ENCODE results near the gene MBNL2. TPM values are rescaled to one million over a fixed set of nuclear protein-coding genes. Genes with fewer than 3 reads are reported as not detected.
A peak's percentile ranks its signal among the peaks of the same experiment; 100 is the strongest.

MBNL2 gene
- total RNA-seq, 1 experiment from 2014 or later: 74.3 TPM

DNA sequence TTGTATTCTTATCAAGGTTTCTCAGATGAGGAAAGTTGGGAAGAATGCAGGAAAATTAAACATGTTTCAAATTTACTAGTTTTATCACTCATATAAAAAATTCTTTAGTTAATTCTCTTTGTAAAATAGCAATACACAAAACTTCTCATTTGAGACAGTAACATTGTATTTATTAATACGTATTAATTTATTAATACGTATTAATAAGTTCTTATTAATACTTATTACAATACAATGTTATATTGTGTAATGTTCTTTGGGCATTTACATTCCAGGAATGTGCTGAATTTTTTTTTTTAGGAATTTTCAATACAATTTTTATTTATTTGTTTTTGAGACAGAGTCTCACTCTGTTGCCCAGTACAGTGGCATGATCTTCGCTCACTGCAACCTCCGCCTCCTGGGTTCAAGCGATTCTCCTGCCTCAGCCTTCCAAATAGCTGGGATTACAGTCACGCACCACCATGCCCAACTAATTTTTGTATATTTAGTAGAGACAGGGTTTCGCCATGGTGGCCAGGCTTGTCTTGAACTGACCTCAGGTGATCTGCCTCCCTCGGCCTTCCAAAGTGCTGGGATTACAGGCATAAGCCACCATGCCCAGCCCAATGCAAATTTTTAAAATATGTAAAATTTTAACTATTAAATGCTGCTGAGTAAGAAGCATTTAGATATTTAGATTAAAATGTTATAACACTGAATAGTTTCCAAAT is 31.6 kb downstream of the MBNL2 start:
- Mint-ChIP-seq H3K4me1 (ENCODE audit: insufficient read depth, unreplicated experiment) (peaks cover 61% of the 10 kb centered on the region), H3K27me3 (ENCODE audit: insufficient read depth, unreplicated experiment) (no peaks in the 10 kb centered on the region), H3K9me3 (ENCODE audit: unreplicated experiment) (no peaks in the 10 kb centered on the region), H3K36me3 (ENCODE audit: insufficient read depth, unreplicated experiment) (no peaks in the 10 kb centered on the region), H3K4me3 (ENCODE audit: unreplicated experiment) (no peak overlapping the region), H3K27ac (ENCODE audit: low read depth, unreplicated experiment) (no peak overlapping the region)
- TF ChIP-seq, protein P1, sequence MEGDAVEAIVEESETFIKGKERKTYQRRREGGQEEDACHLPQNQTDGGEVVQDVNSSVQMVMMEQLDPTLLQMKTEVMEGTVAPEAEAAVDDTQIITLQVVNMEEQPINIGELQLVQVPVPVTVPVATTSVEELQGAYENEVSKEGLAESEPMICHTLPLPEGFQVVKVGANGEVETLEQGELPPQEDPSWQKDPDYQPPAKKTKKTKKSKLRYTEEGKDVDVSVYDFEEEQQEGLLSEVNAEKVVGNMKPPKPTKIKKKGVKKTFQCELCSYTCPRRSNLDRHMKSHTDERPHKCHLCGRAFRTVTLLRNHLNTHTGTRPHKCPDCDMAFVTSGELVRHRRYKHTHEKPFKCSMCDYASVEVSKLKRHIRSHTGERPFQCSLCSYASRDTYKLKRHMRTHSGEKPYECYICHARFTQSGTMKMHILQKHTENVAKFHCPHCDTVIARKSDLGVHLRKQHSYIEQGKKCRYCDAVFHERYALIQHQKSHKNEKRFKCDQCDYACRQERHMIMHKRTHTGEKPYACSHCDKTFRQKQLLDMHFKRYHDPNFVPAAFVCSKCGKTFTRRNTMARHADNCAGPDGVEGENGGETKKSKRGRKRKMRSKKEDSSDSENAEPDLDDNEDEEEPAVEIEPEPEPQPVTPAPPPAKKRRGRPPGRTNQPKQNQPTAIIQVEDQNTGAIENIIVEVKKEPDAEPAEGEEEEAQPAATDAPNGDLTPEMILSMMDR (IDR thresholded peaks at IDR 0.05; ENCODE audit: unreplicated experiment): no peak
- DNase-seq (ENCODE audit: unreplicated experiment): no peak
- intact Hi-C loops (cut with micrococcal nuclease): no loop called here
- ChIA-PET POLR2A (interaction anchor here (2.7 to 8.5 kb wide), 5 partner anchors 13 to 144 kb away, joined by 9 to 423 read pairs (median 33); partner anchors contain the start of gene MBNL2), CTCF (interaction anchor here (1.5 to 6.8 kb wide), 3 partner anchors 23 to 30 kb away, joined by 9 to 77 read pairs (median 17); partner anchors contain the start of gene MBNL2)
- no TSS peak for BruUV-seq (replicated peaks)

GRCh38 chr13:97254816-97255215 is 32.7 kb downstream of the MBNL2 start:
- intact Hi-C loops (cut with micrococcal nuclease): no loop called here
- H3K9me3 Mint-ChIP-seq (ENCODE audit: unreplicated experiment): no peaks in the 10 kb centered on the region
- peak overlapping the region; percentile 54 for H3K4me3 Mint-ChIP-seq (ENCODE audit: unreplicated experiment)
- no peaks in the 10 kb centered on the region for H3K36me3 Mint-ChIP-seq (ENCODE audit: insufficient read depth, unreplicated experiment)
- H3K4me1 Mint-ChIP-seq (ENCODE audit: insufficient read depth, unreplicated experiment): peaks cover 67% of the 10 kb centered on the region
- no TSS peak for BruUV-seq (replicated peaks)
- ChIA-PET CTCF (interaction anchor here (0.9 to 6.8 kb wide), 12 partner anchors 10 to 145 kb away, joined by 3 to 77 read pairs (median 6); partner anchors contain the start of gene MBNL2), POLR2A (interaction anchor here (0.6 to 8.5 kb wide), 17 partner anchors 8 to 1874 kb away, joined by 3 to 423 read pairs (median 7); partner anchors contain the start of genes MBNL2 and RAP2A)
- H3K27me3 Mint-ChIP-seq (ENCODE audit: insufficient read depth, unreplicated experiment): no peaks in the 10 kb centered on the region
- peak overlapping the region; percentile 96 for H3K27ac Mint-ChIP-seq (ENCODE audit: low read depth, unreplicated experiment)
- DNase-seq (ENCODE audit: unreplicated experiment): peak; percentile 89
- TF ChIP-seq, protein P1 (IDR thresholded peaks at IDR 0.05; ENCODE audit: unreplicated experiment): no peak

DNA sequence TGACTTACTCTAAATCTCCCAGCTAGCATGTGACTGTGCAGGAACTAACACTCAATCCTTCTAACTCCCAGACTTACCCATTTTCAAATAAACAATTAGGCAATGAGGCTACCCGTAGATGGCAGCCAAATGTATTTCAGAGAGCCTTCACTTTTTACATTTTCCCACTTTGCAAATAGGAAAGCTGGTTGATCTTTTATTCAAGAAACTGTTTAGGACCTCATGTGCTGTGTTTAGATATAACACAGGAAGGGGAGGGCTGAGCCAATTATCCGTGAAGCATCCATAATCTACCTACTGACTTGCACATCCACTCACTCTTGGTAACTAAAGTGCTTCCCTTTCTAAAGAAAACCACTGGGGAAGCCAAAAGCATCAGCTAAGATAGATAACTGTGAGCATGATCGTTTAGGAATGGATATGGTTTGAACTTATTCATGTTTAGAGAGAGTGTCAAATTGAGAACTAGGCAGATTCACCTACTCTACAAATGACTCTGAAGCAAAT is 33.4 kb downstream of the MBNL2 start:
- intact Hi-C loops (cut with micrococcal nuclease): loop anchor here (1.0 kb wide), 1 partner anchor 32 kb away; no protein-coding TSS in a partner anchor
- DNase-seq (ENCODE audit: unreplicated experiment): peak; percentile 48
- H3K27me3 Mint-ChIP-seq (ENCODE audit: insufficient read depth, unreplicated experiment): no peaks in the 10 kb centered on the region
- no peaks in the 10 kb centered on the region for H3K36me3 Mint-ChIP-seq (ENCODE audit: insufficient read depth, unreplicated experiment)
- peak overlapping the region; percentile 96 for H3K27ac Mint-ChIP-seq (ENCODE audit: low read depth, unreplicated experiment)
- peak overlapping the region; percentile 11 for H3K4me3 Mint-ChIP-seq (ENCODE audit: unreplicated experiment)
- no TSS peak for BruUV-seq (replicated peaks)
- TF ChIP-seq, protein P1 (IDR thresholded peaks at IDR 0.05; ENCODE audit: unreplicated experiment): no peak
- CTCF ChIA-PET: interaction anchor here (0.6 to 6.8 kb wide), 18 partner anchors 9 to 146 kb away, joined by 3 to 77 read pairs (median 4); partner anchors contain the start of gene MBNL2
- POLR2A ChIA-PET: interaction anchor here (0.8 to 8.5 kb wide), 17 partner anchors 9 to 1875 kb away, joined by 3 to 423 read pairs (median 7); partner anchors contain the start of genes MBNL2 and RAP2A
- H3K9me3 Mint-ChIP-seq (ENCODE audit: unreplicated experiment): no peaks in the 10 kb centered on the region
- peaks cover 67% of the 10 kb centered on the region for H3K4me1 Mint-ChIP-seq (ENCODE audit: insufficient read depth, unreplicated experiment)

- H3K36me3 Mint-ChIP-seq (ENCODE audit: insufficient read depth, unreplicated experiment): no peaks in the 10 kb centered on the region
- intact Hi-C loops (cut with micrococcal nuclease): loop anchor here (1.0 kb wide), 1 partner anchor 33 kb away; no protein-coding TSS in a partner anchor
- POLR2A ChIA-PET: interaction anchor here (0.6 to 8.5 kb wide), 14 partner anchors 10 to 1454 kb away, joined by 3 to 423 read pairs (median 8); partner anchors contain the start of genes MBNL2 and RAP2A
- H3K27ac Mint-ChIP-seq (ENCODE audit: low read depth, unreplicated experiment): peak overlapping the region; percentile 96
- CTCF ChIA-PET: interaction anchor here (0.6 to 6.8 kb wide), 11 partner anchors 13 to 147 kb away, joined by 3 to 77 read pairs (median 4); partner anchors contain the start of gene MBNL2
- BruUV-seq (replicated peaks): no TSS peak
- no peaks in the 10 kb centered on the region for H3K9me3 Mint-ChIP-seq (ENCODE audit: unreplicated experiment)
- peaks cover 66% of the 10 kb centered on the region for H3K4me1 Mint-ChIP-seq (ENCODE audit: insufficient read depth, unreplicated experiment)
- peak; percentile 92 for DNase-seq (ENCODE audit: unreplicated experiment)
- peak overlapping the region; percentile 44 for H3K4me3 Mint-ChIP-seq (ENCODE audit: unreplicated experiment)
- TF ChIP-seq, protein P1 (IDR thresholded peaks at IDR 0.05; ENCODE audit: unreplicated experiment): no peak
- H3K27me3 Mint-ChIP-seq (ENCODE audit: insufficient read depth, unreplicated experiment): no peaks in the 10 kb centered on the region
These were observed 34.2 kb downstream of the MBNL2 start for GRCh38 chr13:97256343-97256783.

Measured in MCF 10A (cell line).